ENCODE results near the gene SAMD15.

DNA sequence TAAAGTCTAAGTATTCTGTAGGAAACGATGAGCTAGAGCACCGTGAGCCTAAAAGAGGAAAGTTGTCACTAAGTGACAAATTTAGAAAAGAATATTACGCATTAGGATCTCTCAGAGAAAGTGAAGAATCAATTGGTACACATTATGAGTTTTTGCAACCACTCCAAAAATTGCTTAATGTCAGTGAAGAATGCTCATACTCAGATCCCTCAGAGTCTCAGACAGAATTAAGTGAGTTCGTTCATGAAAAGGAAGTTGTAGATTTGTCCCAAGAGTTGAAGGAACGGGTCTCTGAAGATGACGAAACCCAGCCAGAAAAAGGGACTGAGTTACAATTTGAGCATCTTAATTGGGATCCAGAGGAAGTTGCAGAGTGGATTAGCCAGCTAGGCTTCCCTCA lies 1.5 kb downstream of the SAMD15 start:
- TF ChIP-seq, protein P1, sequence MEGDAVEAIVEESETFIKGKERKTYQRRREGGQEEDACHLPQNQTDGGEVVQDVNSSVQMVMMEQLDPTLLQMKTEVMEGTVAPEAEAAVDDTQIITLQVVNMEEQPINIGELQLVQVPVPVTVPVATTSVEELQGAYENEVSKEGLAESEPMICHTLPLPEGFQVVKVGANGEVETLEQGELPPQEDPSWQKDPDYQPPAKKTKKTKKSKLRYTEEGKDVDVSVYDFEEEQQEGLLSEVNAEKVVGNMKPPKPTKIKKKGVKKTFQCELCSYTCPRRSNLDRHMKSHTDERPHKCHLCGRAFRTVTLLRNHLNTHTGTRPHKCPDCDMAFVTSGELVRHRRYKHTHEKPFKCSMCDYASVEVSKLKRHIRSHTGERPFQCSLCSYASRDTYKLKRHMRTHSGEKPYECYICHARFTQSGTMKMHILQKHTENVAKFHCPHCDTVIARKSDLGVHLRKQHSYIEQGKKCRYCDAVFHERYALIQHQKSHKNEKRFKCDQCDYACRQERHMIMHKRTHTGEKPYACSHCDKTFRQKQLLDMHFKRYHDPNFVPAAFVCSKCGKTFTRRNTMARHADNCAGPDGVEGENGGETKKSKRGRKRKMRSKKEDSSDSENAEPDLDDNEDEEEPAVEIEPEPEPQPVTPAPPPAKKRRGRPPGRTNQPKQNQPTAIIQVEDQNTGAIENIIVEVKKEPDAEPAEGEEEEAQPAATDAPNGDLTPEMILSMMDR (IDR thresholded peaks at IDR 0.05; ENCODE audit: insufficient read depth, low read length), result no peak
- TF ChIP-seq, protein P2, sequence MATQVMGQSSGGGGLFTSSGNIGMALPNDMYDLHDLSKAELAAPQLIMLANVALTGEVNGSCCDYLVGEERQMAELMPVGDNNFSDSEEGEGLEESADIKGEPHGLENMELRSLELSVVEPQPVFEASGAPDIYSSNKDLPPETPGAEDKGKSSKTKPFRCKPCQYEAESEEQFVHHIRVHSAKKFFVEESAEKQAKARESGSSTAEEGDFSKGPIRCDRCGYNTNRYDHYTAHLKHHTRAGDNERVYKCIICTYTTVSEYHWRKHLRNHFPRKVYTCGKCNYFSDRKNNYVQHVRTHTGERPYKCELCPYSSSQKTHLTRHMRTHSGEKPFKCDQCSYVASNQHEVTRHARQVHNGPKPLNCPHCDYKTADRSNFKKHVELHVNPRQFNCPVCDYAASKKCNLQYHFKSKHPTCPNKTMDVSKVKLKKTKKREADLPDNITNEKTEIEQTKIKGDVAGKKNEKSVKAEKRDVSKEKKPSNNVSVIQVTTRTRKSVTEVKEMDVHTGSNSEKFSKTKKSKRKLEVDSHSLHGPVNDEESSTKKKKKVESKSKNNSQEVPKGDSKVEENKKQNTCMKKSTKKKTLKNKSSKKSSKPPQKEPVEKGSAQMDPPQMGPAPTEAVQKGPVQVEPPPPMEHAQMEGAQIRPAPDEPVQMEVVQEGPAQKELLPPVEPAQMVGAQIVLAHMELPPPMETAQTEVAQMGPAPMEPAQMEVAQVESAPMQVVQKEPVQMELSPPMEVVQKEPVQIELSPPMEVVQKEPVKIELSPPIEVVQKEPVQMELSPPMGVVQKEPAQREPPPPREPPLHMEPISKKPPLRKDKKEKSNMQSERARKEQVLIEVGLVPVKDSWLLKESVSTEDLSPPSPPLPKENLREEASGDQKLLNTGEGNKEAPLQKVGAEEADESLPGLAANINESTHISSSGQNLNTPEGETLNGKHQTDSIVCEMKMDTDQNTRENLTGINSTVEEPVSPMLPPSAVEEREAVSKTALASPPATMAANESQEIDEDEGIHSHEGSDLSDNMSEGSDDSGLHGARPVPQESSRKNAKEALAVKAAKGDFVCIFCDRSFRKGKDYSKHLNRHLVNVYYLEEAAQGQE (IDR thresholded peaks at IDR 0.05; ENCODE audit: insufficient replicate concordance, low read depth), result no peak
- no peak for TF ChIP-seq POLR2AphosphoS5 (IDR thresholded peaks at IDR 0.05; ENCODE audit: low read depth)
- TF ChIP-seq GABPA (IDR thresholded peaks at IDR 0.05; ENCODE audit: low read depth), result no peak
- TF ChIP-seq SPI1 (IDR thresholded peaks at IDR 0.05; ENCODE audit: borderline replicate concordance, low read depth), result no peak
